Nephron (organoid): ENCODE measurements around the gene GOLGA8Q.
A peak's percentile ranks its signal among the peaks of the same experiment; 100 is the strongest.
"Not testable (repeated sequence)": the region's sequence is repeated elsewhere in the genome, so short reads cannot be mapped to it uniquely, and the experiment has no call there.

ENCODE experiments used
- H3K27ac Mint-ChIP-seq, 3 experiments: 2 replicates each; pipeline ENCODE4 v1.8.0; 2020; ENCODE audit warnings: mixed read lengths in 3 of 3, mild to moderate bottlenecking in 2 of 3, moderate library complexity in 1 of 3
- H3K27me3 Mint-ChIP-seq: 2 replicates; pipeline ENCODE4 v1.8.0; 2021; ENCODE audit warnings: low read depth, mild to moderate bottlenecking, moderate library complexity, mixed read lengths
- H3K36me3 Mint-ChIP-seq: 2 replicates; pipeline ENCODE4 v1.8.0; 2020; ENCODE audit warnings: low read depth, mixed read lengths
- H3K4me1 Mint-ChIP-seq: 2 replicates; pipeline ENCODE4 v1.8.0; 2020; ENCODE audit warnings: mixed read lengths
- H3K4me3 Mint-ChIP-seq, 3 experiments: 2 replicates each; pipeline ENCODE4 v1.8.0; 2020; ENCODE audit warnings: mild to moderate bottlenecking in 3 of 3, mixed read lengths in 3 of 3, moderate library complexity in 2 of 3
- H3K9me3 Mint-ChIP-seq: 2 replicates; pipeline ENCODE4 v1.8.0; 2020; ENCODE audit warnings: mixed read lengths
- TF ChIP-seq, protein P1 (sequence below), 3 experiments: fragments of 200-600 bp; sonication (generic); IDR thresholded peaks; one replicate each; pipeline ENCODE4 v1.5.0; 2021; ENCODE audit warnings: antibody characterized with exemption in 3 of 3; ENCODE audit not compliant: unreplicated experiment in 3 of 3

GOLGA8Q gene

DNA sequence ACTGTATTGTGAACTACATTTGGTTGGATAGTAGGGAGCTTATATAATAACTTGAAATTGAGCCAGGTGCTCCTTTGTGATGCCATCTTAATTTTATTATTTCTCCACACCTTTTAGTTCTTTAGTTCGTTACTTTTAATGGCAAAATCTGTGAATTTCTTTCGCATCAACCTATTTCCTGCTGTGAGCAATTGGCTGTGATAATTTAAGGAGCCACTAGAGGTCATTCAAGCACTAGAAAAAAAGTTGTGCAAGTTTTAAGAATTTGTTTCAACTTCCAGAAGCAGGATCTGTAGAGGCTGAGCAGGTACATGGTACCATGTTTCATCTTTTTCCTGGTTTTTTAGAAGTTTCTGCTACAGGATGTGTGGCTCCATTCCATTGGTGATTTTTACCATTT lies 47.1 kb downstream of the GOLGA8Q start:
- not testable (repeated sequence) for H3K27ac Mint-ChIP-seq, H3K36me3 Mint-ChIP-seq, H3K4me3 Mint-ChIP-seq, H3K27me3 Mint-ChIP-seq, H3K9me3 Mint-ChIP-seq, H3K4me1 Mint-ChIP-seq
- TF ChIP-seq, protein P1, sequence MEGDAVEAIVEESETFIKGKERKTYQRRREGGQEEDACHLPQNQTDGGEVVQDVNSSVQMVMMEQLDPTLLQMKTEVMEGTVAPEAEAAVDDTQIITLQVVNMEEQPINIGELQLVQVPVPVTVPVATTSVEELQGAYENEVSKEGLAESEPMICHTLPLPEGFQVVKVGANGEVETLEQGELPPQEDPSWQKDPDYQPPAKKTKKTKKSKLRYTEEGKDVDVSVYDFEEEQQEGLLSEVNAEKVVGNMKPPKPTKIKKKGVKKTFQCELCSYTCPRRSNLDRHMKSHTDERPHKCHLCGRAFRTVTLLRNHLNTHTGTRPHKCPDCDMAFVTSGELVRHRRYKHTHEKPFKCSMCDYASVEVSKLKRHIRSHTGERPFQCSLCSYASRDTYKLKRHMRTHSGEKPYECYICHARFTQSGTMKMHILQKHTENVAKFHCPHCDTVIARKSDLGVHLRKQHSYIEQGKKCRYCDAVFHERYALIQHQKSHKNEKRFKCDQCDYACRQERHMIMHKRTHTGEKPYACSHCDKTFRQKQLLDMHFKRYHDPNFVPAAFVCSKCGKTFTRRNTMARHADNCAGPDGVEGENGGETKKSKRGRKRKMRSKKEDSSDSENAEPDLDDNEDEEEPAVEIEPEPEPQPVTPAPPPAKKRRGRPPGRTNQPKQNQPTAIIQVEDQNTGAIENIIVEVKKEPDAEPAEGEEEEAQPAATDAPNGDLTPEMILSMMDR (IDR thresholded peaks at IDR 0.05; ENCODE audit: unreplicated experiment in 3 of 3) = peak in 2 of 3 experiments; percentile 12 to 26

DNA sequence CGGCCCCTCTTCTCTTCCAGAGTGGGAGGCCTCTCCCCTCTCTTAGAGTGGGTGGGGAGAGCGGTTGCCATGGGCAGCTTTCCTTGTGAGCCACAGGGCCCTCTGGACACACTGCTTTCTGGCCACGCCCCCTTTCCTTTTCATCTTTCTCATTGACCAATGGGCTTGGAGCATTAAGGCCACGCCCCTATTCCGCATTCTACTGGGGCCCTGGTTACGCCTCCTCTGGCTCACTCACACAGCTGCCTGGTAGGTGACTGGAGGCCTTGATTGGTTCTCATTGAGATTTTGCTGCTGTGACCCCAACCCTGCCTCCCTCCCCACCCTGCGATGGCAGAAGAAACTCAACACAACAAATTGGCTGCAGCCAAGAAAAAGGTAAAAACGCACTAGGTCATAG lies 51.9 kb downstream of the GOLGA8Q start, which contains the start of gene GOLGA8H:
Gene GOLGA8H (plus strand): TSS at position 233 of the 400 bp plus-strand sequence. CDS start 98 bp downstream, at position 331.
- not testable (repeated sequence) for H3K36me3 Mint-ChIP-seq, H3K4me1 Mint-ChIP-seq, H3K27me3 Mint-ChIP-seq, H3K9me3 Mint-ChIP-seq, H3K4me3 Mint-ChIP-seq, H3K27ac Mint-ChIP-seq
